Gastrocnemius medialis (tissue), 4 donors: ENCODE results near the gene ZNF202.

Experiments used
- POLR2A ChIP-seq, 2 donors: fragments of 450-650 bp; IDR thresholded peaks; one replicate each; pipeline ENCODE4 v1.6.1; 2017; ENCODE audit warnings: antibody characterized with exemption in 2 of 2, mild to moderate bottlenecking in 2 of 2, moderate library complexity in 2 of 2
- TF ChIP-seq, protein P1 (sequence below), 5 experiments: fragments of 450-650 bp in 3 of 5; fragments of 200-600 bp in 2 of 5; sonication (generic) in 2 of 5; IDR thresholded peaks in 4 of 5; conservative IDR thresholded peaks in 1 of 5; 1 replicate in 4 of 5; 2 replicates in 1 of 5; pipeline ENCODE4 v1.5.1; 2016 to 2019; ENCODE audit warnings: antibody characterized with exemption in 5 of 5, mild to moderate bottlenecking in 3 of 5, moderate library complexity in 3 of 5

DNA sequence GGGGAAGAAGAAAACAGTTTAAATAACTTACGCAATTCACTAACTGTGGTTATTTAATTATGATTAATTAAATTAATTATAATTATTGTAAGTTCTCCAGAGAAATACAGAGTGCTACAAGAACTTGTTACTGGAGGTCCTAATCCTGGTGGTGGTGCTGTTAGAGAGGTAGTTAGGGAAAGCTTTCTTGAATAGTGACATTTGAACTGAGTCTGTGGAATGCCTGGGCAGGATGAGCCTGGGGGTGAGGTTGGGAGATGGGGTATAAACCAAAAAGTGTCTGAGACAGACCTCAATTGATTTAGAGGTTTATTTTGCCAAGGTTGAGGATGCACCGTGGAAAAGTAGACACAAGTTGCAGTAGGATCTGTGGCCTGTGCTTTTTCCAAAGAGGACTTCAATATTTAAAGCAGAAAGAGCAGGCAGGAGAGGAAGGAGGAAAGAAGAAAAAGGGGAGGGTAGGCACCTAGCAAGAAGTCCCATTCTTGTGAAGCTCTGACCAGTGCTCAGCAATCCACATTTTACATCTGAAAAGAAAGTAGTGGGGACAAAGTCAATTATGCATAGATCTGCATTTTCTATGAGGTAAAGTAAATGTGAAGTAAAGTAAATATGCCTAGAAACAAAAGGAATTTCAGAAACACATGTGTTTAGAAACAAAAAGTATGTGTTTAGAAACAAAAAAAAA lies 4.4 kb upstream of the ZNF202 start:
- no peak for TF ChIP-seq POLR2A (IDR thresholded peaks at IDR 0.05)
- TF ChIP-seq, protein P1, sequence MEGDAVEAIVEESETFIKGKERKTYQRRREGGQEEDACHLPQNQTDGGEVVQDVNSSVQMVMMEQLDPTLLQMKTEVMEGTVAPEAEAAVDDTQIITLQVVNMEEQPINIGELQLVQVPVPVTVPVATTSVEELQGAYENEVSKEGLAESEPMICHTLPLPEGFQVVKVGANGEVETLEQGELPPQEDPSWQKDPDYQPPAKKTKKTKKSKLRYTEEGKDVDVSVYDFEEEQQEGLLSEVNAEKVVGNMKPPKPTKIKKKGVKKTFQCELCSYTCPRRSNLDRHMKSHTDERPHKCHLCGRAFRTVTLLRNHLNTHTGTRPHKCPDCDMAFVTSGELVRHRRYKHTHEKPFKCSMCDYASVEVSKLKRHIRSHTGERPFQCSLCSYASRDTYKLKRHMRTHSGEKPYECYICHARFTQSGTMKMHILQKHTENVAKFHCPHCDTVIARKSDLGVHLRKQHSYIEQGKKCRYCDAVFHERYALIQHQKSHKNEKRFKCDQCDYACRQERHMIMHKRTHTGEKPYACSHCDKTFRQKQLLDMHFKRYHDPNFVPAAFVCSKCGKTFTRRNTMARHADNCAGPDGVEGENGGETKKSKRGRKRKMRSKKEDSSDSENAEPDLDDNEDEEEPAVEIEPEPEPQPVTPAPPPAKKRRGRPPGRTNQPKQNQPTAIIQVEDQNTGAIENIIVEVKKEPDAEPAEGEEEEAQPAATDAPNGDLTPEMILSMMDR (IDR thresholded peaks at IDR 0.05 in 4 of 5, conservative IDR thresholded peaks at IDR 0.05 in 1 of 5) = no peak
